H1 (cell line): ENCODE data around the gene CFD. TPM values are rescaled to one million over a fixed set of nuclear protein-coding genes. Genes with fewer than 3 reads are reported as not detected.
A peak's percentile ranks its signal among the peaks of the same experiment; 100 is the strongest.

ENCODE experiments used
- CBX5 ChIP-seq: fragments of 300-800, 300-1000 bp; sonication (generic); IDR thresholded peaks from 2 replicates; pipeline ENCODE4 v1.7.1; 2016; ENCODE audit warnings: antibody characterized with exemption, low read length, low read depth
- CBX8 ChIP-seq: fragments of 300-800, 300-1000 bp; sonication (generic); IDR thresholded peaks from 2 replicates; pipeline ENCODE4 v1.7.1; 2016; ENCODE audit warnings: low read depth, low read length, borderline replicate concordance
- CHD2 ChIP-seq: IDR thresholded peaks from 2 replicates; pipeline ENCODE4 v1.6.1; 2012; ENCODE audit warnings: low read length, improper control_type of control experiment
- EGR1 ChIP-seq: IDR thresholded peaks from 2 replicates; pipeline ENCODE4 v1.6.1; 2011; ENCODE audit warnings: low read depth, low read length, borderline replicate concordance
- EZH2 ChIP-seq: fragments of 200-600 bp; sonication (generic); IDR thresholded peaks from 2 replicates; pipeline ENCODE4 v1.7.1; 2012; ENCODE audit warnings: low read depth, mild to moderate bottlenecking, moderate library complexity, low read length, inconsistent platforms; ENCODE audit not compliant: severe bottlenecking
- GABPA ChIP-seq: IDR thresholded peaks from 2 replicates; pipeline ENCODE4 v1.6.1; 2011; ENCODE audit warnings: mild to moderate bottlenecking, low read length, moderate library complexity, borderline replicate concordance; ENCODE audit not compliant: insufficient read depth
- POU5F1 ChIP-seq: IDR thresholded peaks from 2 replicates; pipeline ENCODE4 v1.6.1; 2011; ENCODE audit warnings: low read depth, mild to moderate bottlenecking, low read length, moderate library complexity
- RNF2 ChIP-seq: fragments of 200-900, 300-1000 bp; sonication (generic); IDR thresholded peaks from 2 replicates; pipeline ENCODE4 v1.7.1; 2016; ENCODE audit warnings: borderline replicate concordance, low read depth, mild to moderate bottlenecking, antibody characterized with exemption, low read length; ENCODE audit not compliant: poor library complexity, severe bottlenecking; ENCODE audit errors: missing control alignments
- SP1 ChIP-seq: IDR thresholded peaks from 2 replicates; pipeline ENCODE4 v1.6.1; 2011; ENCODE audit warnings: low read depth, low read length
- TCF12 ChIP-seq: IDR thresholded peaks from 2 replicates; pipeline ENCODE4 v1.6.1; 2011; ENCODE audit warnings: low read depth, mild to moderate bottlenecking, low read length
- TEAD4 ChIP-seq: IDR thresholded peaks from 2 replicates; pipeline ENCODE4 v1.6.1; 2012; ENCODE audit warnings: low read depth, low read length, inconsistent platforms, mixed read lengths
- YY1 ChIP-seq: IDR thresholded peaks from 2 replicates; pipeline ENCODE4 v1.6.1; 2011; ENCODE audit warnings: low read depth, mild to moderate bottlenecking, low read length
- ZNF274 ChIP-seq: IDR thresholded peaks from 2 replicates; pipeline ENCODE4 v1.7.0; 2012; ENCODE audit warnings: low read length, borderline replicate concordance; ENCODE audit errors: extremely low read depth
- polyA plus RNA-seq, 7 experiments: library from polyadenylated mRNA; depleted of rRNA in 3 of 7; stranded (reverse) in 5 of 7; unstranded in 2 of 7; fragments of >200 nt in 5 of 7; fragments of 200-250 nt in 2 of 7; gene quantifications; 1 replicate in 5 of 7; 2 replicates in 1 of 7; 4 replicates in 1 of 7; pipeline versions ENCODE4 v1.2.1 to v1.2.3, GENCODE V29; 2011 to 2013; ENCODE audit warnings: missing spikeins in 2 of 7, mixed read lengths in 2 of 7
- total RNA-seq: library from RNA; stranded (reverse); fragmentation: NEBNext Ultra II Directional; extraction: Animal tissue kit (Norgen Biotek cat#: 25700); gene quantifications from 2 replicates; pipeline ENCODE4 v1.2.1, GENCODE V29; 2021

Gene CFD
- total and polyA plus RNA-seq, 2 of the 8 experiments (the other 6 are each of a cell fraction or from before 2014, with no cell fraction given) = 1.7 to 2.8 TPM

GRCh38 chr19:862581-863314 lies 3.3 kb downstream of the CFD start (continued):
- TF ChIP-seq RNF2 (no peak), EZH2 (no peak), GABPA (no peak), TEAD4 (no peak), YY1 (no peak), ZNF274 (no peak), POU5F1 (no peak), SP1 (peak; percentile 16; the same call in 1 of the 2 replicates), CHD2 (no peak), TCF12 (no peak), EGR1 (peak; percentile 87), CBX5 (no peak), CBX8 (no peak)
